HepG2 (cell line): ENCODE results near the gene BANK1. TPM values are rescaled to one million over a fixed set of nuclear protein-coding genes. Genes with fewer than 3 reads are reported as not detected.

ENCODE experiments used
- ATAC-seq: fragments of 200-7000 bp; cut with Tn5 transposase; 3 replicates; pipeline ENCODE4 v1.9.1; 2020; ENCODE audit warnings: mild to moderate bottlenecking, moderate library complexity
- BruUV-seq: library from RNA; stranded (reverse); fragments of 400-500 nt; replicated peaks from 2 replicates; lab custom pipeline; 2021; lab: Mats Ljungman, UMichigan
- CTCF ChIA-PET: fragments of 300-600 bp; formaldehyde crosslinking; extraction: SDS; loops from one replicate; lab custom pipeline; 2021; ENCODE audit warnings: low total read pairs, inconsistent platforms, low intra/inter-chr PET ratio; lab: Yijun Ruan, JAX
- POLR2A ChIA-PET: fragments of 350-600 bp; sonication (Branson Sonifier 250); formaldehyde crosslinking; loops from one replicate; lab custom pipeline; 2020; ENCODE audit warnings: antibody characterized with exemption, inconsistent platforms; lab: Yijun Ruan, JAX
- DNase-seq: peaks from one replicate; pipeline ENCODE4 v3.0.0-alpha.2; 2015; ENCODE audit warnings: low spot score
- FAIRE-seq: peaks from 3 replicates; lab custom pipeline; 2011; peaks lifted over from hg19 to GRCh38; lab: Jason Lieb, UNC
- H2AFZ ChIP-seq: one replicate; pipeline ENCODE4 v1.6.1; 2011; ENCODE audit warnings: low read length, inconsistent platforms
- H3K27ac ChIP-seq: fragments of 300-600 bp; 3 replicates; pipeline ENCODE4 v1.8.0; 2011; ENCODE audit warnings: mixed run types, mild to moderate bottlenecking, mixed read lengths, low read length, inconsistent platforms; ENCODE audit not compliant: insufficient read depth; ENCODE audit errors: extremely low read length
- H3K27me3 ChIP-seq, 2 experiments: fragments of 200-600 bp in 1 of 2; 2 replicates in 1 of 2; 3 replicates in 1 of 2; pipeline versions ENCODE4 v1.6.0 to v1.8.0; 2011; ENCODE audit warnings: low read length in 2 of 2, mild to moderate bottlenecking in 2 of 2, moderate library complexity in 2 of 2, inconsistent platforms in 1 of 2; ENCODE audit not compliant: insufficient read depth in 2 of 2, control insufficient read depth in 1 of 2
- H3K36me3 ChIP-seq, 2 experiments: fragments of 200-600 bp in 1 of 2; replicated peaks in 1 of 2; 2 replicates in 1 of 2; 3 replicates in 1 of 2; pipeline versions ENCODE4 v1.5.1 to v1.8.0; 2011; ENCODE audit warnings: low read length in 2 of 2, inconsistent platforms in 1 of 2; ENCODE audit not compliant: insufficient read depth in 2 of 2, control insufficient read depth in 1 of 2
- H3K4me1 ChIP-seq: 2 replicates; pipeline ENCODE4 v1.5.1; 2012; ENCODE audit warnings: low read length, inconsistent platforms; ENCODE audit not compliant: insufficient read depth
- H3K4me2 ChIP-seq: 2 replicates; pipeline ENCODE4 v1.6.0; 2011; ENCODE audit warnings: low read depth, low read length, inconsistent platforms
- H3K4me3 ChIP-seq, 3 experiments: fragments of 200-600 bp in 1 of 3; sonication (generic), shearing (Covaris generic) in 1 of 3; replicated peaks in 1 of 3; 2 replicates each; pipeline ENCODE4 v1.5.1; 2011 to 2016; ENCODE audit warnings: low read length in 3 of 3, inconsistent platforms in 2 of 3, low read depth in 2 of 3, mild to moderate bottlenecking in 2 of 3, control low read depth in 1 of 3, mixed read lengths in 1 of 3; ENCODE audit not compliant: insufficient read depth in 1 of 3
- H3K79me2 ChIP-seq: one replicate; pipeline ENCODE4 v1.6.1; 2011; ENCODE audit warnings: low read length, inconsistent platforms; ENCODE audit not compliant: insufficient read depth
- H3K9ac ChIP-seq: 2 replicates; pipeline ENCODE4 v1.6.0; 2011; ENCODE audit warnings: mild to moderate bottlenecking, low read depth, low read length, inconsistent platforms; ENCODE audit not compliant: insufficient read depth
- H3K9me3 ChIP-seq: 2 replicates; pipeline ENCODE4 v1.5.1; 2012; ENCODE audit warnings: mild to moderate bottlenecking, low read length
- H4K20me1 ChIP-seq: 2 replicates; pipeline ENCODE4 v1.6.0; 2011; ENCODE audit warnings: inconsistent platforms, mild to moderate bottlenecking, low read length, moderate library complexity; ENCODE audit not compliant: insufficient read depth
- DPF2 ChIP-seq: sonication (generic); formaldehyde crosslinking; IDR thresholded peaks from 2 replicates; pipeline ENCODE4 v1.4.0; 2020; ENCODE audit warnings: mild to moderate bottlenecking, low read depth, missing genetic modification reagents, borderline replicate concordance
- GATAD1 ChIP-seq: IDR thresholded peaks from 2 replicates; pipeline ENCODE4 v1.6.1; 2016; ENCODE audit warnings: missing genetic modification reagents, missing compliant biosample characterization
- KDM4B ChIP-seq: sonication (generic); formaldehyde crosslinking; IDR thresholded peaks from 2 replicates; pipeline ENCODE4 v1.4.0; 2020; ENCODE audit warnings: missing genetic modification reagents
- MLXIP ChIP-seq: sonication (generic); formaldehyde crosslinking; IDR thresholded peaks from 2 replicates; pipeline ENCODE4 v1.9.0; 2021; ENCODE audit warnings: missing genetic modification reagents, borderline replicate concordance
- MYPOP ChIP-seq: sonication (generic); formaldehyde crosslinking; IDR thresholded peaks from 2 replicates; pipeline ENCODE4 v1.8.1; 2023; ENCODE audit warnings: mild to moderate bottlenecking, moderate library complexity, missing genetic modification reagents
- NCOA5 ChIP-seq: sonication (generic); formaldehyde crosslinking; IDR thresholded peaks from 2 replicates; pipeline ENCODE4 v1.4.0; 2020; ENCODE audit warnings: missing genetic modification reagents
- RARA ChIP-seq: IDR thresholded peaks from 2 replicates; pipeline ENCODE4 v1.6.1; 2016; ENCODE audit warnings: missing genetic modification reagents, missing compliant biosample characterization
- RCOR2 ChIP-seq: IDR thresholded peaks from 2 replicates; pipeline ENCODE4 v1.6.1; 2016; ENCODE audit warnings: missing biosample characterization, missing genetic modification reagents
- SIX4 ChIP-seq: sonication (generic); formaldehyde crosslinking; IDR thresholded peaks from 2 replicates; pipeline ENCODE4 v1.4.0; 2020; ENCODE audit warnings: missing genetic modification reagents
- SRSF4 ChIP-seq: fragments of 200-400 bp; formaldehyde crosslinking; IDR thresholded peaks from one replicate; pipeline ENCODE4 v1.6.1; 2018; ENCODE audit warnings: mild to moderate bottlenecking, low read depth, low read length, moderate library complexity; ENCODE audit not compliant: poor library complexity, severe bottlenecking
- ZBTB10 ChIP-seq: sonication (generic); formaldehyde crosslinking; IDR thresholded peaks from 2 replicates; pipeline ENCODE4 v1.4.0; 2020; ENCODE audit warnings: missing genetic modification reagents, borderline replicate concordance
- ZFP36 ChIP-seq: fragments of 150-350 bp; IDR thresholded peaks from 2 replicates; pipeline ENCODE4 v1.6.1; 2018; ENCODE audit warnings: borderline replicate concordance, low read length, low read depth; ENCODE audit not compliant: partially characterized antibody
- ZFP82 ChIP-seq: sonication (generic); formaldehyde crosslinking; IDR thresholded peaks from 2 replicates; pipeline ENCODE4 v1.5.1; 2020; ENCODE audit warnings: mild to moderate bottlenecking, missing genetic modification reagents, borderline replicate concordance
- ZNF143 ChIP-seq: sonication (generic); formaldehyde crosslinking; IDR thresholded peaks from 2 replicates; pipeline ENCODE4 v1.4.0; 2020; ENCODE audit warnings: missing genetic modification reagents
- ZNF724P ChIP-seq: sonication (generic); formaldehyde crosslinking; IDR thresholded peaks from 2 replicates; pipeline ENCODE4 v1.8.0; 2022; ENCODE audit warnings: missing genetic modification reagents, borderline replicate concordance
- ZNF761 ChIP-seq: sonication (generic); formaldehyde crosslinking; conservative IDR thresholded peaks from 2 replicates; pipeline ENCODE4 v1.4.0; 2020; ENCODE audit warnings: mild to moderate bottlenecking, missing genetic modification reagents
- ZNF883 ChIP-seq: sonication (generic); formaldehyde crosslinking; IDR thresholded peaks from 2 replicates; pipeline ENCODE4 v1.5.1; 2020; ENCODE audit warnings: mild to moderate bottlenecking, missing genetic modification reagents; ENCODE audit errors: not compliant biosample characterization
- WGBS: methylation state at CpG from one replicate; pipeline ENCODE4 v1.1.6; 2017; ENCODE audit warnings: low lambda C conversion rate; 5-methylcytosine and 5-hydroxymethylcytosine counted together
- in situ Hi-C: cut with HindIII; loops from 2 replicates; pipeline ENCODE4 v1.10.0; 2017; ENCODE audit warnings: low pct_unique_long_range_greater_than_20kb; ENCODE audit not compliant: extremely low pct_ligation_motif_present
- intact Hi-C: fragments of 100-400 bp; cut with micrococcal nuclease; formaldehyde crosslinking; loops from one replicate; pipeline ENCODE4 v1.10.0; 2022; ENCODE audit not compliant: unreplicated experiment
- polyA plus RNA-seq, 8 experiments: library from polyadenylated mRNA; depleted of rRNA in 3 of 8; stranded (reverse) in 7 of 8; unstranded in 1 of 8; fragments of >200 nt; fragmentation: Illumina TruSeq in 4 of 8; extraction: Trizol in 4 of 8; gene quantifications; 2 replicates each; pipeline versions ENCODE4 v1.2.1 to v1.2.3, GENCODE V29; 2011 to 2016; ENCODE audit warnings: low read depth in 4 of 8, missing spikeins in 1 of 8, mixed read lengths in 1 of 8; ENCODE audit not compliant: insufficient read depth in 1 of 8
- total RNA-seq, 5 experiments: library from RNA; depleted of rRNA; stranded (reverse); fragments of >200 nt; fragmentation: Illumina TruSeq; extraction: Trizol; gene quantifications; 2 replicates each; pipeline ENCODE4 v1.2.3, GENCODE V29; 2016; ENCODE audit warnings: low read depth in 1 of 5

The BANK1 gene
- total and polyA plus RNA-seq, 2 of the 13 experiments (the other 11 are each of a cell fraction or from before 2014, with no cell fraction given): 0.15 TPM; not detected in 1

- intact Hi-C loops: no loop called here
- BruUV-seq: no TSS peak
- no peaks in the 10 kb centered on the region for H4K20me1 ChIP-seq
These were observed 265.3 kb downstream of the BANK1 start for GRCh38 chr4:102055805-102056204.

GRCh38 chr4:102057122-102057521 is 266.6 kb downstream of the BANK1 start:
- Histone ChIP-seq H3K27ac (no peak overlapping the region), H3K9ac (no peak overlapping the region), H3K4me2 (no peak overlapping the region), H3K79me2 (no peaks in the 10 kb centered on the region), H3K4me1 (no peaks in the 10 kb centered on the region), H3K9me3 (no peaks in the 10 kb centered on the region), H3K4me3 (no peak overlapping the region), H4K20me1 (no peaks in the 10 kb centered on the region), H3K27me3 (no peaks in the 10 kb centered on the region), H2AFZ (no peak overlapping the region), H3K36me3 (no peaks in the 10 kb centered on the region)
- WGBS: 3% methylated on average over 4 of the region's 4 CpGs
- ChIA-PET POLR2A (no interaction called here), CTCF (no interaction called here)
- in situ Hi-C loops: no loop called here
- intact Hi-C loops: no loop called here
- DNase-seq (no peak), ATAC-seq (no peak), FAIRE-seq (no peak)
- TF ChIP-seq KDM4B (CRISPR knock-in tag) (no peak), ZNF761 (CRISPR knock-in tag) (no peak), DPF2 (CRISPR knock-in tag) (no peak), ZBTB10 (no peak), MLXIP (CRISPR knock-in tag) (no peak), SIX4 (CRISPR knock-in tag) (no peak), NCOA5 (no peak)
- no TSS peak for BruUV-seq

More at GRCh38 chr4:102055805-102056204, 265.3 kb downstream of the BANK1 start:
- no peaks in the 10 kb centered on the region for H3K9me3 ChIP-seq
- H3K79me2 ChIP-seq: no peaks in the 10 kb centered on the region
- ATAC-seq (no peak), DNase-seq (no peak), FAIRE-seq (no peak)
- CTCF ChIA-PET: no interaction called here
- H3K9ac ChIP-seq: no peak overlapping the region
- no peak for TF ChIP-seq GATAD1 (CRISPR knock-in tag)
- no peak for TF ChIP-seq ZNF143 (CRISPR knock-in tag)
- no peak for TF ChIP-seq SRSF4
- no peak for TF ChIP-seq ZFP82 (CRISPR knock-in tag)
- no peak for TF ChIP-seq MYPOP (CRISPR knock-in tag)
- no peak for TF ChIP-seq RARA (CRISPR knock-in tag)
- no peak for TF ChIP-seq ZNF724P (CRISPR knock-in tag)
- TF ChIP-seq ZFP36: no peak
- no peak for TF ChIP-seq RCOR2
- TF ChIP-seq ZNF883 (CRISPR knock-in tag): no peak
- no peaks in the 10 kb centered on the region for H3K36me3 ChIP-seq
- H3K27me3 ChIP-seq: no peaks in the 10 kb centered on the region
- no peak overlapping the region for H3K4me3 ChIP-seq
- H2AFZ ChIP-seq: no peak overlapping the region
- in situ Hi-C loops: no loop called here
- H3K27ac ChIP-seq: no peak overlapping the region
- POLR2A ChIA-PET: no interaction called here
- no peaks in the 10 kb centered on the region for H3K4me1 ChIP-seq
- no peak overlapping the region for H3K4me2 ChIP-seq
